Retinal pigment epithelial cell (primary cell): ENCODE results near the gene PHACTR4.
"Not testable (repeated sequence)": the region's sequence is repeated elsewhere in the genome, so short reads cannot be mapped to it uniquely, and the experiment has no call there.

Experiments
- DNase-seq: peaks from one replicate; pipeline ENCODE4 v3.0.0-alpha.2; 2010; ENCODE audit warnings: low read depth
- H3K4me3 ChIP-seq: 2 replicates; pipeline ENCODE4 v1.5.1; 2011; ENCODE audit warnings: mild to moderate bottlenecking, low read length, control low read depth, moderate library complexity
- TF ChIP-seq, protein P1 (sequence below): conservative IDR thresholded peaks from 2 replicates; pipeline ENCODE4 v1.5.1; 2011; ENCODE audit warnings: low read depth, low read length, control low read depth, inconsistent platforms

Gene PHACTR4

GRCh38 chr1:28470146-28470545 is 100.6 kb downstream of the PHACTR4 start:
- TF ChIP-seq, protein P1, sequence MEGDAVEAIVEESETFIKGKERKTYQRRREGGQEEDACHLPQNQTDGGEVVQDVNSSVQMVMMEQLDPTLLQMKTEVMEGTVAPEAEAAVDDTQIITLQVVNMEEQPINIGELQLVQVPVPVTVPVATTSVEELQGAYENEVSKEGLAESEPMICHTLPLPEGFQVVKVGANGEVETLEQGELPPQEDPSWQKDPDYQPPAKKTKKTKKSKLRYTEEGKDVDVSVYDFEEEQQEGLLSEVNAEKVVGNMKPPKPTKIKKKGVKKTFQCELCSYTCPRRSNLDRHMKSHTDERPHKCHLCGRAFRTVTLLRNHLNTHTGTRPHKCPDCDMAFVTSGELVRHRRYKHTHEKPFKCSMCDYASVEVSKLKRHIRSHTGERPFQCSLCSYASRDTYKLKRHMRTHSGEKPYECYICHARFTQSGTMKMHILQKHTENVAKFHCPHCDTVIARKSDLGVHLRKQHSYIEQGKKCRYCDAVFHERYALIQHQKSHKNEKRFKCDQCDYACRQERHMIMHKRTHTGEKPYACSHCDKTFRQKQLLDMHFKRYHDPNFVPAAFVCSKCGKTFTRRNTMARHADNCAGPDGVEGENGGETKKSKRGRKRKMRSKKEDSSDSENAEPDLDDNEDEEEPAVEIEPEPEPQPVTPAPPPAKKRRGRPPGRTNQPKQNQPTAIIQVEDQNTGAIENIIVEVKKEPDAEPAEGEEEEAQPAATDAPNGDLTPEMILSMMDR, result no peak
- H3K4me3 ChIP-seq, result no peak overlapping the region
- no peak for DNase-seq

DNA sequence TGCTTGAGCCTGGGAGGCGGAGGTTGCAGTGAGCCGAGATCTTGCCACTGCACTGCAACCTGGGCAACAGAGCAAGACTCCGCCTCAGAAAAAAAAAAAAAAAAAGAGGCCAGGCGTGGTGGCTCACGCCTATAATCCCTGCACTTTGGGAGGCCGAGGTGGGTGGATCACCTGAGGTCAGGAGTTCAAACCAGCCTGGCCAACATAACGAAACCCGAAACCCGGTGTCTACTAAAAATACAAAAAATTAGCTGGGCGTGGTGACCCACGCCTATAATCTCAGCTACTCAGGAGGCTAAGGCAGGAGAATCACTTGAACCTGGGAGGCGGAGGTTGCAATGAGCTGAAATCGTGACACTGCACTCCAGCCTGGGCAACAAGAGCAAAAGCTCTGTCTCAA is 110.0 kb downstream of the PHACTR4 start:
- H3K4me3 ChIP-seq, DNase-seq: not testable (repeated sequence)

- DNase-seq, result no peak
- no peak overlapping the region for H3K4me3 ChIP-seq
- TF ChIP-seq, protein P1, result no peak
These were observed 110.8 kb downstream of the PHACTR4 start for GRCh38 chr1:28480308-28480707.

DNA sequence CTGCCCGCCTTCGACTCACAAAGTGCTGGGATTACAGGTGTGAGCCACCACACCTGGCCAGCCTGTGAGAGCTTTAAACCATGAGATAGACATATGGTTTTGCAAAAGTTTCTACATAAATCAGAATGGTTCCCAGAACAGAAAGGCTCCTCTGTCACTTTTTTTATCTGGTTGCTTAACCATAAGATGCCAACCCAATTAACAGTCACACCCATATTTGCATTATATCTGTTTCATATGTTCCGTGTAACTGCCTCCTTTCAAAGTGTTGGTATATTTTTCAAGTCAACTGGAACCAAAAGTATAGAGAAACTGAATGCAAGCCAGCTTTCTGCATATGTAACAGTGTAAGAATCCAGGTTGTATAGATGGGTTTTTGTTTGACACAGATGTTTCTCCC is 112.6 kb downstream of the PHACTR4 start:
- DNase-seq, result no peak
- TF ChIP-seq, protein P1, result no peak
- no peak overlapping the region for H3K4me3 ChIP-seq

GRCh38 chr1:28482702-28483101 is 113.2 kb downstream of the PHACTR4 start:
- TF ChIP-seq, protein P1, result no peak
- no peak for DNase-seq
- no peak overlapping the region for H3K4me3 ChIP-seq

DNA sequence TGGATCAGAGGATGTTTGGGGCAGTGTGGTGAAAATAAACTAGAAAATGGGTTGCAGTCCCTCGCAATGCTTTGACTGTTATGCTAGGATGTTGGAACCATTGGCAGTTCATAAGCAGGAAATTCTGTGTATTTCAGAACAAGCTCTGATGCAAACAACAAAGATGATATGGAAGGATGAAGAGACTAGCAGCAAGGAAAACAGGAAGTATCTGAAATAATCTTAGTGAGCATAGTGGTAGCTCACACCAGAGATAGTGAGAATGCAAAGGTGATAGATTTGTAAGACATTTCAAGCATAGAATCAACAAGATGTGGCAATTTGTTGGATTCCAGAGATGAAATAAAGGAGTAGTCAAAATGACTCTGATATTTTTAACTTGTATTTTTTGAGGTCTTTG is 125.2 kb downstream of the PHACTR4 start:
- no peak overlapping the region for H3K4me3 ChIP-seq
- TF ChIP-seq, protein P1, result no peak
- DNase-seq, result no peak

GRCh38 chr1:28499553-28499952 is 130.0 kb downstream of the PHACTR4 start:
- TF ChIP-seq, protein P1, result no peak
- no peak overlapping the region for H3K4me3 ChIP-seq
- DNase-seq, result no peak

DNA sequence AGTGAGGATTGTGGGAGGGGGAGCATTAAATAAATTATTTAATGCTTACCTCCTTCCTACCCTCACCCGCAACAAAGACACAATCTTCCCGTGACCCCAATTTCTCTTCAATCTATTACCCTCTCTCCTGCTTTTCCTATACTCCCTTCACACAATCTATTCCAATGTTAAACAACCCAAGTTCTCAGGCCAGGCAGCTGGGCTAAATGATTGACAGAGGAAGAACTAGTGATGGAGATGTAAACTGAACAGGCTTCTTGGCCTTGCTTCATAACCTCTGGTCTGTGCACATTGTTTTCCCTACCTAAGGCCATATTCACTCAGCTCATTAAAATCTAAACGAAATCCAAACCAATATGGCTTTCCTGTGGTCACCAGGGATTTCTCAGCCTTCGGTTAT is 132.4 kb downstream of the PHACTR4 start:
- no peak for DNase-seq
- H3K4me3 ChIP-seq, result no peak overlapping the region
- TF ChIP-seq, protein P1, result no peak
